ENCODE data around the gene PRMT1. TPM values are rescaled to one million over a fixed set of nuclear protein-coding genes. Genes with fewer than 3 reads are reported as not detected.
A peak's percentile ranks its signal among the peaks of the same experiment; 100 is the strongest.

The PRMT1 gene
- total and polyA plus RNA-seq, 9 of the 15 experiments (the other 6 are each of a cell fraction or from before 2014, with no cell fraction given) = 13.3 to 464 (median 326) TPM

GRCh38 chr19:49643466-49643865 lies 33.6 kb upstream of the PRMT1 start (continued):
- no peak for TF ChIP-seq POLR2AphosphoS5 (IDR thresholded peaks at IDR 0.05; ENCODE audit: control insufficient read depth, insufficient read depth, low read depth, low read length)

- CTCF ChIA-PET (ENCODE audit: low intra/inter-chr PET ratio) = no interaction called here
- peaks cover 48% of the 10 kb centered on the region for H3K79me2 ChIP-seq (ENCODE audit: control insufficient read depth, insufficient read depth, low read length)
Measured at GRCh38 chr19:49645592-49645991, 31.5 kb upstream of the PRMT1 start.

More at GRCh38 chr19:49645592-49645991, 31.5 kb upstream of the PRMT1 start:
- no peak for ATAC-seq
- Histone ChIP-seq H2AFZ (ENCODE audit: low read depth, low read length) (no peak overlapping the region), H3K9ac (ENCODE audit: insufficient read depth in 1 of 2, low read depth in 2 of 2, low read length in 2 of 2) (peak overlapping the region in 1 of 2 experiments; percentile 80; a peak in 2 of 4 replicates), H3K4me2 (ENCODE audit: insufficient read depth, low read length) (no peak overlapping the region), H3K27ac (ENCODE audit: extremely low read depth, low read depth, low read length) (no peak overlapping the region), H3K4me3 (no peak overlapping the region), H4K20me1 (replicated peaks; ENCODE audit: control insufficient read depth, insufficient read depth, low read length) (no peaks in the 10 kb centered on the region), H3K9me1 (ENCODE audit: control insufficient read depth, insufficient read depth, low read length) (no peaks in the 10 kb centered on the region), H3K4me1 (replicated peaks in 1 of 2; ENCODE audit: control insufficient read depth in 2 of 2, insufficient read depth in 2 of 2, low read length in 2 of 2) (peaks cover 17 to 30% of the 10 kb centered on the region in 2 experiments; a peak in 4 of 5 replicates), H3K27me3 (ENCODE audit: control insufficient read depth in 2 of 2, insufficient read depth in 2 of 2, low read length in 2 of 2) (no peaks in the 10 kb centered on the region), H3K36me3 (ENCODE audit: control insufficient read depth, insufficient read depth, low read length) (peaks cover 63% of the 10 kb centered on the region; the same call in 2 of the 3 replicates), H3K9me3 (replicated peaks; ENCODE audit: control insufficient read depth, insufficient read depth, low read depth, low read length) (no peaks in the 10 kb centered on the region)
- no TSS peak for BruUV-seq (replicated peaks)
- TF ChIP-seq ZNF12 (CRISPR knock-in tag; IDR thresholded peaks at IDR 0.05) = no peak
- TF ChIP-seq RBFOX2 (IDR thresholded peaks at IDR 0.05; ENCODE audit: low read depth, low read length) = 0 out of 2 replicates have a peak, but pooled peaks have one; percentile 29
- no peak for TF ChIP-seq ILK (tag; IDR thresholded peaks at IDR 0.05; ENCODE audit: borderline replicate concordance, low read depth)
- TF ChIP-seq ZNF282 (CRISPR knock-in tag; IDR thresholded peaks at IDR 0.05) = no peak
- no peak for TF ChIP-seq DACH1 (IDR thresholded peaks at IDR 0.05; ENCODE audit: partially characterized antibody)
- TF ChIP-seq POLR2G (IDR thresholded peaks at IDR 0.05; ENCODE audit: low read depth, low read length) = peak; percentile 46
- no peak for TF ChIP-seq HMG20A (CRISPR knock-in tag; conservative IDR thresholded peaks at IDR 0.05)
- in situ Hi-C loops (cut with MboI) = no loop called here
- intact Hi-C loops (cut with micrococcal nuclease) = no loop called here
- FAIRE-seq = no peak
- POLR2A ChIA-PET = interaction anchor here (1.1 to 1.2 kb wide), 2 partner anchors 13 to 27 kb away, joined by 3 read pairs; no protein-coding TSS in a partner anchor
- DNase-seq (ENCODE audit: extremely low read depth in 1 of 4, low spot score in 3 of 4) = no peak
- WGBS (ENCODE audit: insufficient coverage, low coverage, missing lambda C conversion rate) = 93% methylated on average over 10 of the region's 11 CpGs
